Esophagus squamous epithelium (tissue), 5 donors: ENCODE measurements around the gene KCNH8. TPM values are rescaled to one million over a fixed set of nuclear protein-coding genes. Genes with fewer than 3 reads are reported as not detected.

Source experiments
- DNase-seq: peaks from one replicate; lab custom pipeline; 2025; lab: John Stamatoyannopoulos, UW
- H3K27ac ChIP-seq, 4 donors: fragments of 200-600 bp; sonication (generic); one replicate each; pipeline ENCODE4 v1.5.1; 2016 to 2019; ENCODE audit warnings: mild to moderate bottlenecking in 1 of 4
- H3K27me3 ChIP-seq, 4 donors: fragments of 200-600 bp; sonication (generic); 1 replicate in 3 of 4; 2 replicates in 1 of 4; pipeline versions ENCODE4 v1.5.1 to v1.6.0; 2017 to 2021; ENCODE audit warnings: antibody characterized with exemption in 1 of 4
- H3K36me3 ChIP-seq, 3 donors: fragments of 200-600 bp; sonication (generic); one replicate each; pipeline ENCODE4 v1.5.1; 2016 to 2019
- H3K4me1 ChIP-seq, 3 donors: fragments of 200-600 bp; sonication (generic); one replicate each; pipeline ENCODE4 v1.5.1; 2017 to 2019
- H3K4me3 ChIP-seq, 4 donors: fragments of 200-600 bp; sonication (generic); 1 replicate in 3 of 4; 2 replicates in 1 of 4; pipeline ENCODE4 v1.5.1; 2016 to 2019; ENCODE audit warnings: mild to moderate bottlenecking in 2 of 4, moderate library complexity in 1 of 4
- H3K9me3 ChIP-seq, 3 donors: fragments of 200-600 bp; sonication (generic); one replicate each; pipeline ENCODE4 v1.5.1; 2016 to 2019
- POLR2A ChIP-seq, 4 donors: fragments of 450-650 bp; IDR thresholded peaks; one replicate each; pipeline ENCODE4 v1.6.1; 2017; ENCODE audit warnings: antibody characterized with exemption in 4 of 4, mild to moderate bottlenecking in 4 of 4, moderate library complexity in 3 of 4
- WGBS, 2 donors: methylation state at CpG; one replicate each; pipeline ENCODE4 v1.1.5; 2018; 5-methylcytosine and 5-hydroxymethylcytosine counted together
- intact Hi-C: fragments of 100-400 bp; cut with DNase I; formaldehyde crosslinking; loops from one replicate; pipeline ENCODE4 v1.15.0; 2022
- total RNA-seq, 4 donors: library from RNA; depleted of rRNA; stranded (reverse); fragments of >200 nt; gene quantifications; one replicate each; pipeline ENCODE4 v1.1.0, GENCODE V29; 2016
- TF ChIP-seq, protein P1 (sequence below), 6 experiments: fragments of 450-650 bp in 4 of 6; fragments of 200-600 bp in 2 of 6; sonication (generic) in 2 of 6; IDR thresholded peaks; one replicate each; pipeline ENCODE4 v1.5.1; 2016 to 2019; ENCODE audit warnings: antibody characterized with exemption in 6 of 6, mild to moderate bottlenecking in 4 of 6, moderate library complexity in 4 of 6
- donor health status: DM: yes; HTN: yes; CAD: no.

Gene KCNH8
- total RNA-seq, 4 donors from 2014 or later = 0.57 TPM; not detected in 3

DNA sequence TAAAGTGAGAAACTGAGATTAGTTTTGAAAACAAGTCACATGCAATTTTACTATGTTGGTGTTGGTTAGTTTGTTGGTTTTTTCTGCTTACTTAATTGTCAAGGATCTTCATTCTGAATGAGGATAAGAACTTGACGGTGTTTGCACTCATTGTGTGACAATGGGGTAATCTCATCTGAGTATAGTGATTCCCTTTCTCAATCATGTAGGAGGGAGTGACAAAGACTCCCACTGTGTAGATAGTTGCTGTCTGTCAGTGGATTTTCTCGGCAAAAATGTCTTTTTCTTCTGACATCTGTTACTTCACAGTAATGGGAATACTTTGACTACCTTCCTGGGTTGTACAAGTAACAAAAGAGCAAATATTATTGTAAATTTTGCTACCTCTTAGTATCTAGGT is 23.5 kb downstream of the KCNH8 start:
- WGBS, 2 donors = 59 to 75% methylated on average over 2 of the region's 2 CpGs

DNA sequence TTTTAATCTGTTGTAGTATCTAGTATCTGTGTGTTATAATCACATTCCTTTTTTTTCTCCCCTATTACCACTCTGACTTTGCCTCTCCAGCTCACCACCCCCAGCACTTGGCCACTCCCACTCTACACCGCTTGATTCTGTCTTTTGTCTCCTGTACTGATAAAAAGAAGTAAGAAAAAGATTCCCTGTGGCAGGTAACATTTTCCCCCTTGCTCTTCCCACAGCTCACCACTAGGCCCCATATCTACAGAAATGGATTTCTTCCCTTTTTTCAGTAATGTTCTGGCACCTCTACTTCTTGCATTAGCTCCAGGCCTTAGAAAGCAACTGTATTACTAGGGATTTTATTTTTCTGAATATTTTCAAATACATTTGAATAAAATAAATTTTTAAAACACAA is 25.6 kb downstream of the KCNH8 start:
- intact Hi-C loops = no loop called here
- Histone ChIP-seq H3K27me3 (no peaks in the 10 kb centered on the region), H3K36me3 (no peaks in the 10 kb centered on the region), H3K27ac (no peak overlapping the region), H3K4me3 (no peak overlapping the region), H3K4me1 (no peaks in the 10 kb centered on the region), H3K9me3 (no peaks in the 10 kb centered on the region)
- WGBS, 2 donors = 50 to 62% methylated on average over 1 of the region's 1 CpG
- TF ChIP-seq, protein P1, sequence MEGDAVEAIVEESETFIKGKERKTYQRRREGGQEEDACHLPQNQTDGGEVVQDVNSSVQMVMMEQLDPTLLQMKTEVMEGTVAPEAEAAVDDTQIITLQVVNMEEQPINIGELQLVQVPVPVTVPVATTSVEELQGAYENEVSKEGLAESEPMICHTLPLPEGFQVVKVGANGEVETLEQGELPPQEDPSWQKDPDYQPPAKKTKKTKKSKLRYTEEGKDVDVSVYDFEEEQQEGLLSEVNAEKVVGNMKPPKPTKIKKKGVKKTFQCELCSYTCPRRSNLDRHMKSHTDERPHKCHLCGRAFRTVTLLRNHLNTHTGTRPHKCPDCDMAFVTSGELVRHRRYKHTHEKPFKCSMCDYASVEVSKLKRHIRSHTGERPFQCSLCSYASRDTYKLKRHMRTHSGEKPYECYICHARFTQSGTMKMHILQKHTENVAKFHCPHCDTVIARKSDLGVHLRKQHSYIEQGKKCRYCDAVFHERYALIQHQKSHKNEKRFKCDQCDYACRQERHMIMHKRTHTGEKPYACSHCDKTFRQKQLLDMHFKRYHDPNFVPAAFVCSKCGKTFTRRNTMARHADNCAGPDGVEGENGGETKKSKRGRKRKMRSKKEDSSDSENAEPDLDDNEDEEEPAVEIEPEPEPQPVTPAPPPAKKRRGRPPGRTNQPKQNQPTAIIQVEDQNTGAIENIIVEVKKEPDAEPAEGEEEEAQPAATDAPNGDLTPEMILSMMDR (IDR thresholded peaks at IDR 0.05) = no peak
- TF ChIP-seq POLR2A (IDR thresholded peaks at IDR 0.05) = no peak
- DNase-seq = no peak

More for the DNA sequence above, 23.5 kb downstream of the KCNH8 start:
- no peaks in the 10 kb centered on the region for H3K36me3 ChIP-seq
- no peaks in the 10 kb centered on the region for H3K4me1 ChIP-seq
- no peaks in the 10 kb centered on the region for H3K27me3 ChIP-seq
- TF ChIP-seq, protein P1 (IDR thresholded peaks at IDR 0.05) = no peak
- no peak for TF ChIP-seq POLR2A (IDR thresholded peaks at IDR 0.05)
- H3K27ac ChIP-seq = no peak overlapping the region
- DNase-seq = no peak
- H3K4me3 ChIP-seq = no peak overlapping the region
- intact Hi-C loops = no loop called here
- H3K9me3 ChIP-seq = no peaks in the 10 kb centered on the region

DNA sequence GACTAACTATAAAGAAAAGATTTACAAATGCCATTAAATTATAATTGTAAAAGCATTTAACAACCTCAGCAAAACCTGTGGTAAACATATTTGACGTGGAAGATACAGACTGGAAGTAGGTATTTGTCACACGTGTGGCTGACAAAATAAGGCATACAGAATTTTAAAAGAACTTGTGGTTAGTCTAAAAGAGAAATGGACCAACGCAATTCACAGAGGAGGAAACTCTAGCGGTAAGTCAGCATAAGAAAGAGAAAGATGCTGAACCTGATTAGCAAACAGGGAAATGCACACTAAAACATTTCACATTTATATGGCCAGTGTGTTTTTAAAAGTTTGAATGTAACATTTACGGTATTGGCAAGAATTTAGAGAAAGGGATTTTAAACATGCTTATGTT is 35.3 kb downstream of the KCNH8 start:
- Histone ChIP-seq H3K4me1 (no peaks in the 10 kb centered on the region), H3K27ac (no peak overlapping the region), H3K9me3 (no peaks in the 10 kb centered on the region), H3K4me3 (no peak overlapping the region), H3K27me3 (no peaks in the 10 kb centered on the region), H3K36me3 (no peaks in the 10 kb centered on the region)
- intact Hi-C loops = no loop called here
- no peak for DNase-seq
- no peak for TF ChIP-seq POLR2A (IDR thresholded peaks at IDR 0.05)
- TF ChIP-seq, protein P1 (IDR thresholded peaks at IDR 0.05) = no peak
- WGBS, 2 donors = 45 to 52% methylated on average over 5 of the region's 5 CpGs

DNA sequence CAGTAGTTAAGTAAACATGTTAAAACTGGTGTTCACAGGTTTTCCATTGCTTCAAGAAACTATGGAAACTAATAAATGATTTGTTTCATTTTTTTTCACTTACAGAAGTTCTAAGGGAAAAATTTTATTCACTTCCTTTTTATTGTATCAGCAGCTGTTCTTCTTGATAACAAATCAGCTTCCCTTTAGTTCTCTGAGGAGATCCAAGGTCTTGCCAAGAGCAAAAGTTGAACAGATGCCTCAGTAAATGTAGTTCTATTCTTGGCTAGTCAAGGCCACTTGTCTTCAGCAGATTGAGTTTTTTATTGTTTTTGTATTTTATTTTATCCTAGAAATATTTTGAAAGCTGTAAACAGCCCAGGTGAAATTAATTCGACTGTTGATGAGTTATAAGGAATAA is 41.8 kb downstream of the KCNH8 start:
- Histone ChIP-seq H3K27me3 (no peaks in the 10 kb centered on the region), H3K9me3 (no peaks in the 10 kb centered on the region), H3K4me3 (no peak overlapping the region), H3K36me3 (no peaks in the 10 kb centered on the region), H3K27ac (no peak overlapping the region), H3K4me1 (no peaks in the 10 kb centered on the region)
- no peak for DNase-seq
- TF ChIP-seq, protein P1 (IDR thresholded peaks at IDR 0.05) = no peak
- intact Hi-C loops = no loop called here
- WGBS, 2 donors = 40 to 58% methylated on average over 1 of the region's 1 CpG

DNA sequence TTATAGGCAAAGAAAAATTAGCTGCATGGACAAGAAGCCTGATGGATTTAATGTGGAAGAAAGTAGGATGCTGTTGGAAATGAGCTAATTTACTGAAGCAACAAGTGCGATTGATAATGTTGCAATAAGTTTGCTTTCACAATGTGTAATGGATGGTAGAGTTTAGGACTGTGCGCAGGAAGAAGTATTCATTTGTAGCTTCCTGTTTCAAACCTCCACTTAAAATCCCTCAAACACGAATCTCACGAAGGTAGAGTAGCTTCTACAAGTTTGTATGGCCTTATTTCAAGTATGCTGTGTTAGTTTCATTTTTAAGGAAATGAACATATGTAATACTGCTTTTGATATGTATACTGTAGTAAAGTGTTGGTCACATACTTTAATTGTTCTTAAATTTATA is 42.3 kb downstream of the KCNH8 start:
- Histone ChIP-seq H3K4me3 (no peak overlapping the region), H3K4me1 (no peaks in the 10 kb centered on the region), H3K36me3 (no peaks in the 10 kb centered on the region), H3K27ac (no peak overlapping the region), H3K9me3 (no peaks in the 10 kb centered on the region), H3K27me3 (no peaks in the 10 kb centered on the region)
- WGBS, 2 donors = 51 to 60% methylated on average over 4 of the region's 4 CpGs
- DNase-seq = no peak
- intact Hi-C loops = no loop called here
- TF ChIP-seq, protein P1 (IDR thresholded peaks at IDR 0.05) = no peak
- TF ChIP-seq POLR2A (IDR thresholded peaks at IDR 0.05) = no peak
